Lower leg skin (tissue), 4 donors: ENCODE data around the gene CCDC34. TPM values are rescaled to one million over a fixed set of nuclear protein-coding genes. Genes with fewer than 3 reads are reported as not detected.

Experiments used
- DNase-seq, 2 donors: peaks; one replicate each; pipeline ENCODE4 v3.0.0-alpha.2; 2019; ENCODE audit warnings: low spot score in 2 of 2
- H3K4me3 ChIP-seq: fragments of 200-600 bp; sonication (generic); 2 replicates; pipeline ENCODE4 v1.5.1; 2017; ENCODE audit warnings: mild to moderate bottlenecking, low read depth; ENCODE audit not compliant: poor library complexity, severe bottlenecking
- CTCF ChIP-seq, 3 donors: fragments of 450-650 bp; IDR thresholded peaks; one replicate each; pipeline ENCODE4 v1.5.1; 2016; ENCODE audit warnings: antibody characterized with exemption in 3 of 3, mild to moderate bottlenecking in 3 of 3, moderate library complexity in 2 of 3
- POLR2A ChIP-seq, 2 donors: fragments of 450-650 bp; IDR thresholded peaks; one replicate each; pipeline ENCODE4 v1.6.1; 2016 to 2017; ENCODE audit warnings: antibody characterized with exemption in 2 of 2, mild to moderate bottlenecking in 1 of 2, moderate library complexity in 1 of 2
- WGBS, 2 donors: methylation state at CpG; one replicate each; pipeline ENCODE4 v1.1.5; 2018; 5-methylcytosine and 5-hydroxymethylcytosine counted together
- intact Hi-C: fragments of 100-400 bp; cut with DNase I; formaldehyde crosslinking; loops from one replicate; pipeline ENCODE4 v1.15.0; 2023; ENCODE audit warnings: low total_unique reads
- total RNA-seq, 4 donors: library from RNA; depleted of rRNA; stranded (reverse); fragments of >200 nt; gene quantifications; one replicate each; pipeline ENCODE4 v1.1.0, GENCODE V29; 2016

The CCDC34 gene
- total RNA-seq, 4 donors from 2014 or later = 3.2 to 5.9 (median 4.6) TPM

- TF ChIP-seq CTCF (IDR thresholded peaks at IDR 0.05) = no peak
- no peak for TF ChIP-seq POLR2A (IDR thresholded peaks at IDR 0.05)
- no peak overlapping the region for H3K4me3 ChIP-seq
- intact Hi-C loops = no loop called here
- 96 to 98% methylated on average over 2 of the region's 2 CpGs for WGBS, 2 donors
- no peak for DNase-seq
These were observed 10.2 kb downstream of the CCDC34 start for GRCh38 chr11:27352781-27353180.

GRCh38 chr11:27350511-27350910 lies 12.5 kb downstream of the CCDC34 start:
- TF ChIP-seq POLR2A (IDR thresholded peaks at IDR 0.05) = no peak
- TF ChIP-seq CTCF (IDR thresholded peaks at IDR 0.05) = no peak
- no peak overlapping the region for H3K4me3 ChIP-seq
- no peak for DNase-seq
- intact Hi-C loops = no loop called here

- TF ChIP-seq POLR2A (IDR thresholded peaks at IDR 0.05) (no peak), CTCF (IDR thresholded peaks at IDR 0.05) (no peak)
- intact Hi-C loops = no loop called here
- no peak for DNase-seq
- no peak overlapping the region for H3K4me3 ChIP-seq
- WGBS, 2 donors = 92 to 94% methylated on average over 2 of the region's 2 CpGs
These were observed 13.1 kb downstream of the CCDC34 start for GRCh38 chr11:27349919-27350318.

- H3K4me3 ChIP-seq = no peak overlapping the region
- intact Hi-C loops = no loop called here
- no peak for TF ChIP-seq POLR2A (IDR thresholded peaks at IDR 0.05)
- TF ChIP-seq CTCF (IDR thresholded peaks at IDR 0.05) = no peak
- no peak for DNase-seq
- 36 to 44% methylated on average over 3 of the region's 3 CpGs for WGBS, 2 donors
These were observed 14.6 kb downstream of the CCDC34 start for GRCh38 chr11:27348340-27348873.

- DNase-seq = no peak
- intact Hi-C loops = no loop called here
- WGBS, 2 donors = 48 to 58% methylated on average over 5 of the region's 5 CpGs
- TF ChIP-seq CTCF (IDR thresholded peaks at IDR 0.05) (no peak), POLR2A (IDR thresholded peaks at IDR 0.05) (no peak)
- no peak overlapping the region for H3K4me3 ChIP-seq
These were observed 15.4 kb downstream of the CCDC34 start for GRCh38 chr11:27347359-27348339.
